Loucy (cell line): ENCODE results near the gene FCHSD2.

Experiments used
- H2AFZ ChIP-seq: fragments of 200-600 bp; sonication (generic); 2 replicates; pipeline ENCODE4 v1.6.0; 2016; ENCODE audit warnings: antibody characterized with exemption, mild to moderate bottlenecking, low read length, moderate library complexity
- H3F3A ChIP-seq: fragments of 200-600 bp; 2 replicates; pipeline ENCODE4 v1.6.0; 2016; ENCODE audit warnings: antibody characterized with exemption, low read depth, mild to moderate bottlenecking
- H3K27me3 ChIP-seq: fragments of 200-600 bp; sonication (generic); 2 replicates; pipeline ENCODE4 v1.6.1; 2014; ENCODE audit warnings: low read length, mild to moderate bottlenecking; ENCODE audit not compliant: insufficient read depth, poor library complexity, severe bottlenecking
- H3K36me3 ChIP-seq: fragments of 200-600 bp; sonication (generic); 2 replicates; pipeline ENCODE4 v1.6.1; 2016; ENCODE audit warnings: low read length; ENCODE audit not compliant: insufficient read depth
- H3K4me1 ChIP-seq: fragments of 200-600 bp; sonication (generic); 2 replicates; pipeline ENCODE4 v1.5.1; 2014; ENCODE audit warnings: low read length, mild to moderate bottlenecking; ENCODE audit not compliant: insufficient read depth, poor library complexity, severe bottlenecking
- H3K4me2 ChIP-seq: fragments of 200-600 bp; sonication (generic); 2 replicates; pipeline ENCODE4 v1.6.0; 2014; ENCODE audit warnings: antibody characterized with exemption, low read length, low read depth, mild to moderate bottlenecking; ENCODE audit not compliant: poor library complexity, severe bottlenecking
- H3K4me3 ChIP-seq: fragments of 200-600 bp; sonication (generic); 2 replicates; pipeline ENCODE4 v1.5.1; 2014; ENCODE audit warnings: low read length, mild to moderate bottlenecking, mixed read lengths; ENCODE audit not compliant: poor library complexity, severe bottlenecking
- H3K79me2 ChIP-seq: fragments of 200-600 bp; sonication (generic); 2 replicates; pipeline ENCODE4 v1.6.1; 2014; ENCODE audit warnings: low read length; ENCODE audit not compliant: insufficient read depth
- H3K9ac ChIP-seq: fragments of 200-600 bp; sonication (generic); 2 replicates; pipeline ENCODE4 v1.6.0; 2014; ENCODE audit warnings: mild to moderate bottlenecking, low read depth, low read length, moderate library complexity; ENCODE audit not compliant: poor library complexity, severe bottlenecking
- H3K9me2 ChIP-seq: fragments of 200-600 bp; sonication (generic); replicated peaks from 2 replicates; pipeline ENCODE4 v1.6.1; 2016; ENCODE audit warnings: low read depth, low read length, mixed read lengths
- H3K9me3 ChIP-seq: fragments of 200-600 bp; sonication (generic); 2 replicates; pipeline ENCODE4 v1.6.1; 2014; ENCODE audit warnings: mild to moderate bottlenecking, antibody characterized with exemption, low read length, low read depth; ENCODE audit not compliant: insufficient read depth
- H4K20me1 ChIP-seq: fragments of 200-600 bp; sonication (generic); 2 replicates; pipeline ENCODE4 v1.6.0; 2014; ENCODE audit warnings: antibody characterized with exemption, low read length, mild to moderate bottlenecking; ENCODE audit not compliant: insufficient read depth, poor library complexity, severe bottlenecking
- EZH2phosphoT487 ChIP-seq: fragments of 200-600 bp; IDR thresholded peaks from 2 replicates; pipeline ENCODE4 v1.6.1; 2018; ENCODE audit warnings: antibody characterized with exemption, mild to moderate bottlenecking, moderate library complexity, borderline replicate concordance
- TF ChIP-seq, protein P1 (sequence below): fragments of 200-600 bp; sonication (generic); conservative IDR thresholded peaks from 2 replicates; pipeline ENCODE4 v1.5.1; 2014; ENCODE audit warnings: mild to moderate bottlenecking, antibody characterized with exemption, low read length

FCHSD2 gene

DNA sequence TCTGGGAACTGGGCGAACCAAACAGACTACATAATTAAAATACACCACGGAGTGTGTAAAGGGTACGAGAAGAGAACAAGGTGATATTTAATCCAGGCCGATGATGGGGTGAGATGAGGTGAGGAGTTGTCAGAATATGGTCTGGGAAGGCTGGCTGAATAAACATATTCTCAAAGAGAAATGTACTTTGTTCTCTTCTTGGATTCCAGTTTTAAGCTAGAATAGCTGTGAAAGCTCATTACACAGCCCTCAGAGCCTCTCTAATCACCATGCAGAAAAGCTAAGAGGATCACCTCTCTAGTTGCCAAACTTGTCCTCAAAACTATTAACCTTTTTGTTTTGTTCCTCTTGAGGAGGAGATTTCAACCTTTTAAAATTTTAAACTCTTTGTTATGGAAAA lies 238.1 kb downstream of the FCHSD2 start:
- H3K9ac ChIP-seq: no peak overlapping the region
- peaks cover 60% of the 10 kb centered on the region for H3K36me3 ChIP-seq
- no peaks in the 10 kb centered on the region for H3K27me3 ChIP-seq
- no peak overlapping the region for H2AFZ ChIP-seq
- H3K4me1 ChIP-seq: no peaks in the 10 kb centered on the region
- TF ChIP-seq, protein P1, sequence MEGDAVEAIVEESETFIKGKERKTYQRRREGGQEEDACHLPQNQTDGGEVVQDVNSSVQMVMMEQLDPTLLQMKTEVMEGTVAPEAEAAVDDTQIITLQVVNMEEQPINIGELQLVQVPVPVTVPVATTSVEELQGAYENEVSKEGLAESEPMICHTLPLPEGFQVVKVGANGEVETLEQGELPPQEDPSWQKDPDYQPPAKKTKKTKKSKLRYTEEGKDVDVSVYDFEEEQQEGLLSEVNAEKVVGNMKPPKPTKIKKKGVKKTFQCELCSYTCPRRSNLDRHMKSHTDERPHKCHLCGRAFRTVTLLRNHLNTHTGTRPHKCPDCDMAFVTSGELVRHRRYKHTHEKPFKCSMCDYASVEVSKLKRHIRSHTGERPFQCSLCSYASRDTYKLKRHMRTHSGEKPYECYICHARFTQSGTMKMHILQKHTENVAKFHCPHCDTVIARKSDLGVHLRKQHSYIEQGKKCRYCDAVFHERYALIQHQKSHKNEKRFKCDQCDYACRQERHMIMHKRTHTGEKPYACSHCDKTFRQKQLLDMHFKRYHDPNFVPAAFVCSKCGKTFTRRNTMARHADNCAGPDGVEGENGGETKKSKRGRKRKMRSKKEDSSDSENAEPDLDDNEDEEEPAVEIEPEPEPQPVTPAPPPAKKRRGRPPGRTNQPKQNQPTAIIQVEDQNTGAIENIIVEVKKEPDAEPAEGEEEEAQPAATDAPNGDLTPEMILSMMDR: no peak
- TF ChIP-seq EZH2phosphoT487: no peak
- no peak overlapping the region for H3K4me3 ChIP-seq
- 0 out of 2 replicates have a peak, but pooled peaks cover 4% of the 10 kb centered on the region for H3K79me2 ChIP-seq
- H3F3A ChIP-seq: no peaks in the 10 kb centered on the region
- no peak overlapping the region for H3K4me2 ChIP-seq
- H3K9me2 ChIP-seq: no peaks in the 10 kb centered on the region
- H3K9me3 ChIP-seq: no peaks in the 10 kb centered on the region; the same call in 1 of the 2 replicates
- no peaks in the 10 kb centered on the region for H4K20me1 ChIP-seq

DNA sequence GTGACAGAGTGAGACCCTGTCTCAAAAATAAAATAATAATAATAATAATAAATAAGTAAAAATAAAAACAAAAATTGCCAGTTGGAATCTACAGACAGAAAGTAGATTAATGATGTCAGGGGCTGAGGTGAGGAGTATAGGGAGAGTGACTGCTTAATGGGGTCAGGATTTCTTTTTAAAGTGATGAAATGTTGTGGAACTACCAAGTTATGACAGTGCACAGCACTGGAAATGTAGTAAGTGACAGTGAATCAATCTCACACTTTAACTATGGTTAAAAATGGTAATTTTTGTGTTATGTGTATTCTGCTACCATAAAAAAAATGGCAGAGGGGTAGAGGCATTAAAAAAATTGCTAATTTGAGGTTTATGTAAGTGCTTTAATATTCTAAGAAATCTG lies 240.7 kb downstream of the FCHSD2 start:
- no peaks in the 10 kb centered on the region for H3K9me2 ChIP-seq
- H3K27me3 ChIP-seq: no peaks in the 10 kb centered on the region
- H4K20me1 ChIP-seq: no peaks in the 10 kb centered on the region
- no peaks in the 10 kb centered on the region for H3K9me3 ChIP-seq
- no peak overlapping the region for H3K4me2 ChIP-seq
- H3K9ac ChIP-seq: no peak overlapping the region
- H3K4me1 ChIP-seq: no peaks in the 10 kb centered on the region
- H3F3A ChIP-seq: no peaks in the 10 kb centered on the region
- H2AFZ ChIP-seq: no peak overlapping the region
- H3K79me2 ChIP-seq: no peaks in the 10 kb centered on the region
- no peak overlapping the region for H3K4me3 ChIP-seq
- peaks cover 60% of the 10 kb centered on the region for H3K36me3 ChIP-seq
- no peak for TF ChIP-seq EZH2phosphoT487
- TF ChIP-seq, protein P1: no peak

GRCh38 chr11:72900013-72900412 lies 242.1 kb downstream of the FCHSD2 start:
- Histone ChIP-seq H3K9me2 (no peaks in the 10 kb centered on the region), H3K9me3 (no peaks in the 10 kb centered on the region), H2AFZ (no peak overlapping the region), H3K4me3 (no peak overlapping the region), H3K4me1 (no peaks in the 10 kb centered on the region), H3K36me3 (peaks cover 71% of the 10 kb centered on the region), H3K9ac (no peak overlapping the region), H4K20me1 (no peaks in the 10 kb centered on the region), H3K27me3 (no peaks in the 10 kb centered on the region), H3K4me2 (no peak overlapping the region), H3K79me2 (no peaks in the 10 kb centered on the region), H3F3A (no peaks in the 10 kb centered on the region)
- TF ChIP-seq, protein P1: no peak
- no peak for TF ChIP-seq EZH2phosphoT487
